ENCODE data around the gene PRIMA1. TPM values are rescaled to one million over a fixed set of nuclear protein-coding genes. Genes with fewer than 3 reads are reported as not detected.

The PRIMA1 gene
- total and polyA plus RNA-seq, 9 of the 15 experiments (the other 6 are each of a cell fraction or from before 2014, with no cell fraction given) = not detected

DNA sequence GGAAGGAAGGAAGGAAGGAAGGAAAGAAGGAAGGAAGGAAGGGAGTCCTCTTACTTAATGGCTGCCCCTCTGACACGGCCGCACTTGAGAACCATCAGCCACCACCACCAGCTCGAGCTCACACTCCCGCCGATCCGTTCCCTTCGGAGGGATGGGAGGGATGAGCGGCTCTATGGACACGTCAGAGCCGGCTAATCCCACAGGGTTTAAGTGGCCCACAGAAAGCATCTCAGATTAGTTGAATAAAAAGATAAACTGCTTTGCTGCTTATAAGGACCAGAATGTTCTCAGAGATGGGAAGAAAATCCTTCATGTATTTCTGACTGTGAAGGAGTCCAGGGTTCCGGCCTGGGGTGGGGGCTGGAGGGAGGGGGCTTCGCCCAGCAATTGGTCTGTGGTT lies 31.1 kb downstream of the PRIMA1 start:
- no peak for ATAC-seq
- no peak for FAIRE-seq
- H3K9me3 ChIP-seq (replicated peaks; ENCODE audit: control insufficient read depth, insufficient read depth, low read depth, low read length) = no peaks in the 10 kb centered on the region
- H3K4me3 ChIP-seq = no peak overlapping the region
- H3K79me2 ChIP-seq (ENCODE audit: control insufficient read depth, insufficient read depth, low read length) = no peaks in the 10 kb centered on the region
- no peaks in the 10 kb centered on the region for H4K20me1 ChIP-seq (replicated peaks; ENCODE audit: control insufficient read depth, insufficient read depth, low read length)
- TF ChIP-seq ARID2 (IDR thresholded peaks at IDR 0.05) (no peak), ZNF589 (CRISPR knock-in tag; IDR thresholded peaks at IDR 0.05; ENCODE audit: low read depth) (no peak), ZNF707 (CRISPR knock-in tag; conservative IDR thresholded peaks at IDR 0.05) (no peak), SIN3B (IDR thresholded peaks at IDR 0.05; ENCODE audit: low read depth) (no peak), HDAC2 (IDR thresholded peaks at IDR 0.05) (no peak), SNIP1 (IDR thresholded peaks at IDR 0.05; ENCODE audit: low read depth) (no peak), ZNF165 (CRISPR knock-in tag; IDR thresholded peaks at IDR 0.05; ENCODE audit: borderline replicate concordance) (no peak), TAF7 (tag; IDR thresholded peaks at IDR 0.05) (no peak), SRF (CRISPR knock-in tag; IDR thresholded peaks at IDR 0.05) (no peak), TCF7L2 (IDR thresholded peaks at IDR 0.05; ENCODE audit: low read depth, low read length) (no peak), CAMTA2 (CRISPR knock-in tag; conservative IDR thresholded peaks at IDR 0.05) (no peak), TARDBP (IDR thresholded peaks at IDR 0.05) (no peak), TBP (optimal IDR thresholded peaks at IDR 0.05; ENCODE audit: low read depth, low read length) (no peak), ZNF79 (CRISPR knock-in tag; IDR thresholded peaks at IDR 0.05; ENCODE audit: low read depth) (no peak), ZNF584 (CRISPR knock-in tag; IDR thresholded peaks at IDR 0.05; ENCODE audit: low read depth) (no peak)
- TF ChIP-seq, protein P1, sequence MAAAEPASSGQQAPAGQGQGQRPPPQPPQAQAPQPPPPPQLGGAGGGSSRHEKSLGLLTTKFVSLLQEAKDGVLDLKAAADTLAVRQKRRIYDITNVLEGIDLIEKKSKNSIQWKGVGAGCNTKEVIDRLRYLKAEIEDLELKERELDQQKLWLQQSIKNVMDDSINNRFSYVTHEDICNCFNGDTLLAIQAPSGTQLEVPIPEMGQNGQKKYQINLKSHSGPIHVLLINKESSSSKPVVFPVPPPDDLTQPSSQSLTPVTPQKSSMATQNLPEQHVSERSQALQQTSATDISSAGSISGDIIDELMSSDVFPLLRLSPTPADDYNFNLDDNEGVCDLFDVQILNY (CRISPR knock-in tag; IDR thresholded peaks at IDR 0.05) = no peak
- TF ChIP-seq, protein P2, sequence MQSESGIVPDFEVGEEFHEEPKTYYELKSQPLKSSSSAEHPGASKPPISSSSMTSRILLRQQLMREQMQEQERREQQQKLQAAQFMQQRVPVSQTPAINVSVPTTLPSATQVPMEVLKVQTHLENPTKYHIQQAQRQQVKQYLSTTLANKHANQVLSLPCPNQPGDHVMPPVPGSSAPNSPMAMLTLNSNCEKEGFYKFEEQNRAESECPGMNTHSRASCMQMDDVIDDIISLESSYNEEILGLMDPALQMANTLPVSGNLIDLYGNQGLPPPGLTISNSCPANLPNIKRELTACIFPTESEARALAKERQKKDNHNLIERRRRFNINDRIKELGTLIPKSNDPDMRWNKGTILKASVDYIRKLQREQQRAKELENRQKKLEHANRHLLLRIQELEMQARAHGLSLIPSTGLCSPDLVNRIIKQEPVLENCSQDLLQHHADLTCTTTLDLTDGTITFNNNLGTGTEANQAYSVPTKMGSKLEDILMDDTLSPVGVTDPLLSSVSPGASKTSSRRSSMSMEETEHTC (IDR thresholded peaks at IDR 0.05) = no peak
- TF ChIP-seq, protein P3, sequence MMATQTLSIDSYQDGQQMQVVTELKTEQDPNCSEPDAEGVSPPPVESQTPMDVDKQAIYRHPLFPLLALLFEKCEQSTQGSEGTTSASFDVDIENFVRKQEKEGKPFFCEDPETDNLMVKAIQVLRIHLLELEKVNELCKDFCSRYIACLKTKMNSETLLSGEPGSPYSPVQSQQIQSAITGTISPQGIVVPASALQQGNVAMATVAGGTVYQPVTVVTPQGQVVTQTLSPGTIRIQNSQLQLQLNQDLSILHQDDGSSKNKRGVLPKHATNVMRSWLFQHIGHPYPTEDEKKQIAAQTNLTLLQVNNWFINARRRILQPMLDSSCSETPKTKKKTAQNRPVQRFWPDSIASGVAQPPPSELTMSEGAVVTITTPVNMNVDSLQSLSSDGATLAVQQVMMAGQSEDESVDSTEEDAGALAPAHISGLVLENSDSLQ (IDR thresholded peaks at IDR 0.05) = no peak
- H3K36me3 ChIP-seq (ENCODE audit: control insufficient read depth, insufficient read depth, low read length) = no peaks in the 10 kb centered on the region
- no peak for DNase-seq (ENCODE audit: extremely low read depth in 1 of 4, low spot score in 3 of 4)
- 0% methylated on average over 5 of the region's 12 CpGs for WGBS (ENCODE audit: insufficient coverage, low coverage, missing lambda C conversion rate)
- intact Hi-C loops (cut with micrococcal nuclease) (no loop called here), in situ Hi-C loops (cut with MboI) (no loop called here)
- H2AFZ ChIP-seq (ENCODE audit: low read depth, low read length) = no peak overlapping the region
- H3K9me1 ChIP-seq (ENCODE audit: control insufficient read depth, insufficient read depth, low read length) = no peaks in the 10 kb centered on the region
- H3K9ac ChIP-seq (ENCODE audit: insufficient read depth in 1 of 2, low read depth in 2 of 2, low read length in 2 of 2) = no peak overlapping the region
- ChIA-PET CTCF (ENCODE audit: low intra/inter-chr PET ratio) (no interaction called here), POLR2A (interaction anchor here (0.5 kb wide), 1 partner anchor 397 kb away, joined by 5 read pairs; no protein-coding TSS in a partner anchor)
- H3K4me1 ChIP-seq (replicated peaks in 1 of 2; ENCODE audit: control insufficient read depth in 2 of 2, insufficient read depth in 2 of 2, low read length in 2 of 2) = no peaks in the 10 kb centered on the region
- no TSS peak for BruUV-seq (replicated peaks)
- H3K27me3 ChIP-seq (ENCODE audit: control insufficient read depth in 2 of 2, insufficient read depth in 2 of 2, low read length in 2 of 2) = peaks cover 0 to 4% of the 10 kb centered on the region in 2 experiments; a peak in 1 of 5 replicates
- no peak overlapping the region for H3K4me2 ChIP-seq (ENCODE audit: insufficient read depth, low read length)
- H3K27ac ChIP-seq (ENCODE audit: extremely low read depth, low read depth, low read length) = no peak overlapping the region
